DOHH2 (cell line): ENCODE measurements around the gene NLK.

Source experiments
- CTCF ChIP-seq: fragments of 200-600 bp; sonication (generic); IDR thresholded peaks from one replicate; pipeline ENCODE4 v1.5.1; 2014; ENCODE audit warnings: antibody characterized with exemption, mild to moderate bottlenecking, low read depth, low read length; ENCODE audit not compliant: poor library complexity, severe bottlenecking
- EZH2phosphoT487 ChIP-seq: fragments of 200-600 bp; sonication (generic); IDR thresholded peaks from 2 replicates; pipeline ENCODE4 v1.6.1; 2017; ENCODE audit warnings: borderline replicate concordance, mild to moderate bottlenecking, antibody characterized with exemption, low read length, moderate library complexity, mixed read lengths

GRCh38 chr17:28112606-28113005 is 70.1 kb downstream of the NLK start:
- no peak for TF ChIP-seq CTCF
- TF ChIP-seq EZH2phosphoT487 = no peak
